K562 (cell line): ENCODE measurements around the gene PSPH. TPM values are rescaled to one million over a fixed set of nuclear protein-coding genes. Genes with fewer than 3 reads are reported as not detected.
A peak's percentile ranks its signal among the peaks of the same experiment; 100 is the strongest.

ENCODE experiments used
- ATF2 ChIP-seq: sonication (generic); formaldehyde crosslinking; IDR thresholded peaks from 2 replicates; pipeline ENCODE4 v1.8.1; 2022; ENCODE audit warnings: missing genetic modification reagents
- ATF7 ChIP-seq: fragments of 450-650 bp; IDR thresholded peaks from 2 replicates; pipeline ENCODE4 v1.7.1; 2014; ENCODE audit warnings: mild to moderate bottlenecking, moderate library complexity
- DPF2 ChIP-seq: fragments of 450-650 bp; IDR thresholded peaks from 2 replicates; pipeline ENCODE4 v1.6.1; 2016
- HMGN3 ChIP-seq: IDR thresholded peaks from 2 replicates; pipeline ENCODE4 v1.6.1; 2011; ENCODE audit warnings: borderline replicate concordance, low read depth, mild to moderate bottlenecking, mixed read lengths, low read length; ENCODE audit not compliant: insufficient read length; ENCODE audit errors: extremely low read depth
- IFI16 ChIP-seq: fragments of 250-450 bp; sonication (Bioruptor Pico); IDR thresholded peaks from 2 replicates; pipeline ENCODE4 v2.1.2; 2022; ENCODE audit warnings: mild to moderate bottlenecking, inconsistent platforms
- IRF1 ChIP-seq: sonication (generic); formaldehyde crosslinking; IDR thresholded peaks from 2 replicates; pipeline ENCODE4 v1.8.0; 2022; ENCODE audit warnings: missing genetic modification reagents, mild to moderate bottlenecking, borderline replicate concordance
- L3MBTL2 ChIP-seq: fragments of 450-650 bp; IDR thresholded peaks from 2 replicates; pipeline ENCODE4 v1.6.1; 2016; ENCODE audit warnings: mild to moderate bottlenecking, moderate library complexity
- NCOA1 ChIP-seq: fragments of 450-650 bp; IDR thresholded peaks from 2 replicates; pipeline ENCODE4 v1.6.1; 2016; ENCODE audit warnings: low read depth
- NFRKB ChIP-seq: fragments of 450-650 bp; IDR thresholded peaks from 2 replicates; pipeline ENCODE4 v1.6.1; 2016; ENCODE audit warnings: low read depth
- POLR2A ChIP-seq: fragments of 450-650 bp; conservative IDR thresholded peaks from 2 replicates; pipeline ENCODE4 v1.6.1; 2016
- PPARD ChIP-seq: fragments of 250-450 bp; sonication (Bioruptor Pico); IDR thresholded peaks from 2 replicates; pipeline ENCODE4 v1.8.0; 2022; ENCODE audit warnings: inconsistent platforms, mild to moderate bottlenecking, moderate library complexity
- PRPF4 ChIP-seq: fragments of 200-400 bp; formaldehyde crosslinking; IDR thresholded peaks from one replicate; pipeline ENCODE4 v1.6.1; 2017; ENCODE audit warnings: low read length, low read depth, mild to moderate bottlenecking; ENCODE audit not compliant: insufficient read depth, poor library complexity, severe bottlenecking
- RBM14 ChIP-seq: fragments of 200-400 bp; formaldehyde crosslinking; IDR thresholded peaks from 2 replicates; pipeline ENCODE4 v1.6.1; 2018; ENCODE audit warnings: low read depth, mild to moderate bottlenecking, low read length, moderate library complexity, borderline replicate concordance; ENCODE audit not compliant: insufficient read depth
- TARDBP ChIP-seq: fragments of 450-650 bp; IDR thresholded peaks from 2 replicates; pipeline ENCODE4 v1.6.1; 2016
- TEAD1 ChIP-seq, 2 experiments: fragments of 450-650 bp in 1 of 2; sonication (generic) in 1 of 2; formaldehyde crosslinking; IDR thresholded peaks; 2 replicates each; pipeline versions ENCODE4 v1.4.0 to v1.8.0; 2020 to 2022; ENCODE audit warnings: mild to moderate bottlenecking in 2 of 2, missing genetic modification reagents in 1 of 2
- TEAD2 ChIP-seq: fragments of 450-650 bp; IDR thresholded peaks from 2 replicates; pipeline ENCODE4 v1.6.1; 2016; ENCODE audit warnings: missing genetic modification characterization, control low read depth, missing compliant biosample characterization
- ZNF324 ChIP-seq: fragments of 250-450 bp; sonication (Bioruptor Pico); IDR thresholded peaks from 2 replicates; pipeline ENCODE4 v1.4.0; 2020; ENCODE audit warnings: mild to moderate bottlenecking
- ZNF57 ChIP-seq: fragments of 450-650 bp; formaldehyde crosslinking; IDR thresholded peaks from 2 replicates; pipeline ENCODE4 v1.4.0; 2020; ENCODE audit warnings: mild to moderate bottlenecking, moderate library complexity
- ZNF583 ChIP-seq: fragments of 250-450 bp; sonication (Bioruptor Pico); IDR thresholded peaks from 2 replicates; pipeline ENCODE4 v1.4.0; 2020
- polyA plus RNA-seq, 8 experiments: library from polyadenylated mRNA; depleted of rRNA in 4 of 8; stranded (reverse) in 5 of 8; unstranded in 3 of 8; fragments of >200 nt; fragmentation: Nextera tagmentation in 2 of 8; fragmentation: Illumina TruSeq in 1 of 8; extraction: Ambion mirVana in 2 of 8; extraction: Trizol in 1 of 8; gene quantifications; 2 replicates each; pipeline versions ENCODE4 v1.2.1 to v1.2.3, GENCODE V29; 2011 to 2014; ENCODE audit warnings: inconsistent platforms in 1 of 8, missing spikeins in 1 of 8
- total RNA-seq, 7 experiments: library from RNA; depleted of rRNA in 6 of 7; stranded (reverse); fragments of >200 nt in 6 of 7; fragmentation: Illumina TruSeq in 2 of 7; extraction: Trizol in 2 of 7; gene quantifications; 2 replicates each; pipeline versions ENCODE4 v1.2.1 to v1.2.3, GENCODE V29; 2011 to 2021; ENCODE audit warnings: low replicate concordance in 1 of 7
- TF ChIP-seq, protein P1 (sequence below): fragments of 250-450 bp; sonication (Bioruptor Pico); IDR thresholded peaks from 2 replicates; pipeline ENCODE4 v1.8.0; 2022; ENCODE audit warnings: inconsistent platforms
- TF ChIP-seq, protein P2 (sequence below), 2 experiments: fragments of 450-650 bp; IDR thresholded peaks; 2 replicates each; pipeline ENCODE4 v1.6.1; 2016
- TF ChIP-seq, protein P3 (sequence below): fragments of 200-800 bp; sonication (Bioruptor generic); IDR thresholded peaks from 2 replicates; pipeline ENCODE4 v1.6.1; 2017; ENCODE audit warnings: missing genetic modification characterization, missing compliant biosample characterization

Gene PSPH
- total and polyA plus RNA-seq, 9 of the 15 experiments (the other 6 are each of a cell fraction or from before 2014, with no cell fraction given): 6.3 to 46.8 (median 20.2) TPM

DNA sequence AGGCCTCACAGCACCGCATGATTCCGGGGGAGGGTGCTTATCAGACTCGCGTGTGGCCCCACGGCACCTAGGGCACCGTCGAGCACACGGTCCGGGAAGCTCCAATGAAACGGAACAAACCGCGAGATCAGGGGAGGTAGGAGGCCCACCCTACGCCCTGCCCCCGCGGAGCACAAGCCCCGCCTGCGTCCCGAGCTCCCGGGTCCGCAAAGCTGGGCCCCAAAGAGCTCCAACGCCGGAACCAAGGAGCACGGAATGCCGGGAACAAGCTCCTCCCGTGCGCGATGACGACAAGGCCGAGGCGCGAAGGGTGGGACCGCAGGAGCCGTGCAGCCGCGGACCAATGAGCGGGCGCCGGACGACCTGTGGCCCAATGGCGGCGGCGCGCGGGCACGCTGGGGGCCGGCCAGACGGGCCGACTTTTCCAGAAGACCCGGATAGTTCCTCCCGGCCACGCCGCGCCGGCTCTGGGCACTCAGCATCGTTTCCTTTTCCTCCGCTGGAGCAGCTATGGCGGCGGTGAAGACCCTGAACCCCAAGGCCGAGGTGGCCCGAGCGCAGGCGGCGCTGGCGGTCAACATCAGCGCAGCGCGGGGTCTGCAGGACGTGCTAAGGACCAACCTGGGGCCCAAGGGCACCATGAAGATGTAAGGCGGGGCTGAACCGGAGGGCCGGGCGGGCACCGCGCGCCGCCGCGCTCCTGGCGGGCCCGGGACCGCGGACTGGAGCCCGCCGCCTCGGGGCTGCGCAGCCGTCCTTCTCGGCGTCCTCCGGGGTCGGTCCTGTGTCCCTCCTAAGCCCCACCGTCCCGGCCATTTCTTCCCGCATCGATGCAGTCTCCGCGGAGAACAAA is at the start of gene PSPH, which contains the start of gene CCT6A (continued):
- TF ChIP-seq, protein P1, sequence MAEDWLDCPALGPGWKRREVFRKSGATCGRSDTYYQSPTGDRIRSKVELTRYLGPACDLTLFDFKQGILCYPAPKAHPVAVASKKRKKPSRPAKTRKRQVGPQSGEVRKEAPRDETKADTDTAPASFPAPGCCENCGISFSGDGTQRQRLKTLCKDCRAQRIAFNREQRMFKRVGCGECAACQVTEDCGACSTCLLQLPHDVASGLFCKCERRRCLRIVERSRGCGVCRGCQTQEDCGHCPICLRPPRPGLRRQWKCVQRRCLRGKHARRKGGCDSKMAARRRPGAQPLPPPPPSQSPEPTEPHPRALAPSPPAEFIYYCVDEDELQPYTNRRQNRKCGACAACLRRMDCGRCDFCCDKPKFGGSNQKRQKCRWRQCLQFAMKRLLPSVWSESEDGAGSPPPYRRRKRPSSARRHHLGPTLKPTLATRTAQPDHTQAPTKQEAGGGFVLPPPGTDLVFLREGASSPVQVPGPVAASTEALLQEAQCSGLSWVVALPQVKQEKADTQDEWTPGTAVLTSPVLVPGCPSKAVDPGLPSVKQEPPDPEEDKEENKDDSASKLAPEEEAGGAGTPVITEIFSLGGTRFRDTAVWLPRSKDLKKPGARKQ (CRISPR knock-in tag): no peak
- TF ChIP-seq NCOA1 (0 out of 2 replicates have a peak, but pooled peaks have one; percentile 57), TARDBP (no peak), PPARD (CRISPR knock-in tag) (no peak), TEAD2 (tag) (no peak), IRF1 (CRISPR knock-in tag) (0 out of 2 replicates have a peak, but pooled peaks have one; percentile 28), ZNF57 (CRISPR knock-in tag) (no peak), L3MBTL2 (peak; percentile 92), IFI16 (CRISPR knock-in tag) (no peak), ZNF583 (CRISPR knock-in tag) (no peak), DPF2 (peak; percentile 61; the same call in 1 of the 2 replicates), HMGN3 (peak; percentile 88), TEAD1 (CRISPR knock-in tag; IDR thresholded peaks at IDR 0.05) (peak in 1 of 2 experiments; percentile 93; a peak in 2 of 4 replicates), ATF7 (peak; percentile 96), ATF2 (no peak), RBM14 (no peak), PRPF4 (no peak), NFRKB (no peak; the same call in 1 of the 2 replicates), ZNF324 (CRISPR knock-in tag) (no peak), POLR2A (peak; percentile 92)
- TF ChIP-seq, protein P2, sequence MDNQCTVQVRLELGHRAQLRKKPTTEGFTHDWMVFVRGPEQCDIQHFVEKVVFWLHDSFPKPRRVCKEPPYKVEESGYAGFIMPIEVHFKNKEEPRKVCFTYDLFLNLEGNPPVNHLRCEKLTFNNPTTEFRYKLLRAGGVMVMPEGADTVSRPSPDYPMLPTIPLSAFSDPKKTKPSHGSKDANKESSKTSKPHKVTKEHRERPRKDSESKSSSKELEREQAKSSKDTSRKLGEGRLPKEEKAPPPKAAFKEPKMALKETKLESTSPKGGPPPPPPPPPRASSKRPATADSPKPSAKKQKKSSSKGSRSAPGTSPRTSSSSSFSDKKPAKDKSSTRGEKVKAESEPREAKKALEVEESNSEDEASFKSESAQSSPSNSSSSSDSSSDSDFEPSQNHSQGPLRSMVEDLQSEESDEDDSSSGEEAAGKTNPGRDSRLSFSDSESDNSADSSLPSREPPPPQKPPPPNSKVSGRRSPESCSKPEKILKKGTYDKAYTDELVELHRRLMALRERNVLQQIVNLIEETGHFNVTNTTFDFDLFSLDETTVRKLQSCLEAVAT (IDR thresholded peaks at IDR 0.05): no peak; a peak in 1 of 4 replicates
- TF ChIP-seq, protein P3, sequence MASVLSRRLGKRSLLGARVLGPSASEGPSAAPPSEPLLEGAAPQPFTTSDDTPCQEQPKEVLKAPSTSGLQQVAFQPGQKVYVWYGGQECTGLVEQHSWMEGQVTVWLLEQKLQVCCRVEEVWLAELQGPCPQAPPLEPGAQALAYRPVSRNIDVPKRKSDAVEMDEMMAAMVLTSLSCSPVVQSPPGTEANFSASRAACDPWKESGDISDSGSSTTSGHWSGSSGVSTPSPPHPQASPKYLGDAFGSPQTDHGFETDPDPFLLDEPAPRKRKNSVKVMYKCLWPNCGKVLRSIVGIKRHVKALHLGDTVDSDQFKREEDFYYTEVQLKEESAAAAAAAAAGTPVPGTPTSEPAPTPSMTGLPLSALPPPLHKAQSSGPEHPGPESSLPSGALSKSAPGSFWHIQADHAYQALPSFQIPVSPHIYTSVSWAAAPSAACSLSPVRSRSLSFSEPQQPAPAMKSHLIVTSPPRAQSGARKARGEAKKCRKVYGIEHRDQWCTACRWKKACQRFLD (CRISPR knock-in tag): no peak
